GM04504 (cell line): Measurements from ENCODE around the gene ZNF587.

Experiments
- DNase-seq: peaks from one replicate; pipeline ENCODE4 v3.0.0-alpha.2; 2012; ENCODE audit warnings: low read depth

ZNF587 gene

GRCh38 chr19:57887195-57887941 is 37.7 kb downstream of the ZNF587 start:
- DNase-seq = no peak

GRCh38 chr19:57888107-57888559 is 38.5 kb downstream of the ZNF587 start:
- no peak for DNase-seq

- peak; percentile 45 for DNase-seq
These were observed 39.0 kb downstream of the ZNF587 start, which contains the start of gene ZNF814 for GRCh38 chr19:57888560-57889231. ZNF814 (minus strand) TSS chr19:57889037; CDS start chr19:57888802, 235 bp downstream.

GRCh38 chr19:57890706-57891105 is 41.0 kb downstream of the ZNF587 start:
- DNase-seq = peak; percentile 31

GRCh38 chr19:57900311-57900710 is 50.7 kb downstream of the ZNF587 start:
- no peak for DNase-seq

GRCh38 chr19:57903618-57904184 is 54.0 kb downstream of the ZNF587 start:
- DNase-seq = no peak

GRCh38 chr19:57905258-57905657 is 55.6 kb downstream of the ZNF587 start:
- no peak for DNase-seq

- DNase-seq = no peak
These were observed 57.7 kb downstream of the ZNF587 start for GRCh38 chr19:57907394-57907793.

GRCh38 chr19:57914531-57914930 is 64.9 kb downstream of the ZNF587 start:
- DNase-seq = no peak
